Hepatocyte (in vitro differentiated cells): ENCODE data around the gene HTRA2.

Experiments
- EZH2 ChIP-seq: fragments of 200-600 bp; sonication (generic); IDR thresholded peaks from 2 replicates; pipeline ENCODE4 v1.6.1; 2016; ENCODE audit warnings: antibody characterized with exemption, mild to moderate bottlenecking, borderline replicate concordance
- TF ChIP-seq, protein P1 (sequence below): fragments of 200-600 bp; sonication (generic); IDR thresholded peaks from 2 replicates; pipeline ENCODE4 v1.5.1; 2016; ENCODE audit warnings: antibody characterized with exemption, mild to moderate bottlenecking; ENCODE audit not compliant: poor library complexity

DNA sequence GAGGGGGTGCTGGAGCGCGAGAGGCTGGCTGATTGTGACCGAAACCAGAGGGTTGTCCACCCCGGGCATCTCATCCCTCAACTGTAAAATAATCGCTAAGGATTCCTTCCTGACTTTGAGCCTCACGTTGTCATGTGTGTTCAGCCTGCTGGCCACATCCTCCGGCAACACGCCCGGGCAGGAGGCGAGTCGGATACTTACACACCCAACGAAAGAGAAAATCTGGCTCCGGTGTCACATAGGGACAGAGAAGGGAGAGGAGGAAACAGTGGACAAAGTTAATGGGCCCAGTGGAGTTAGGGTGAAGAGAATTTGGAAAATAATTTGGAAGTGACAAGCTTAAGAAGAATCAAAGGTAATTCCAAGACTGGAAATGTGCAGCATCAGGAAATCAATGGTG, 13.1 kb upstream of the HTRA2 start:
- TF ChIP-seq, protein P1, sequence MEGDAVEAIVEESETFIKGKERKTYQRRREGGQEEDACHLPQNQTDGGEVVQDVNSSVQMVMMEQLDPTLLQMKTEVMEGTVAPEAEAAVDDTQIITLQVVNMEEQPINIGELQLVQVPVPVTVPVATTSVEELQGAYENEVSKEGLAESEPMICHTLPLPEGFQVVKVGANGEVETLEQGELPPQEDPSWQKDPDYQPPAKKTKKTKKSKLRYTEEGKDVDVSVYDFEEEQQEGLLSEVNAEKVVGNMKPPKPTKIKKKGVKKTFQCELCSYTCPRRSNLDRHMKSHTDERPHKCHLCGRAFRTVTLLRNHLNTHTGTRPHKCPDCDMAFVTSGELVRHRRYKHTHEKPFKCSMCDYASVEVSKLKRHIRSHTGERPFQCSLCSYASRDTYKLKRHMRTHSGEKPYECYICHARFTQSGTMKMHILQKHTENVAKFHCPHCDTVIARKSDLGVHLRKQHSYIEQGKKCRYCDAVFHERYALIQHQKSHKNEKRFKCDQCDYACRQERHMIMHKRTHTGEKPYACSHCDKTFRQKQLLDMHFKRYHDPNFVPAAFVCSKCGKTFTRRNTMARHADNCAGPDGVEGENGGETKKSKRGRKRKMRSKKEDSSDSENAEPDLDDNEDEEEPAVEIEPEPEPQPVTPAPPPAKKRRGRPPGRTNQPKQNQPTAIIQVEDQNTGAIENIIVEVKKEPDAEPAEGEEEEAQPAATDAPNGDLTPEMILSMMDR = no peak
- no peak for TF ChIP-seq EZH2
